Ascending aorta (tissue), 2 donors: Measurements from ENCODE around the gene CRYBA2. TPM values are rescaled to one million over a fixed set of nuclear protein-coding genes. Genes with fewer than 3 reads are reported as not detected.

Experiments
- DNase-seq, 2 donors: peaks; one replicate each; pipeline ENCODE4 v3.0.0-alpha.2; 2019; ENCODE audit warnings: low spot score in 2 of 2
- H3K27ac ChIP-seq, 2 donors: fragments of 200-600 bp; sonication (generic); one replicate each; pipeline ENCODE4 v1.5.1; 2016 to 2017; ENCODE audit warnings: mild to moderate bottlenecking in 1 of 2
- H3K27me3 ChIP-seq: fragments of 200-600 bp; sonication (generic); one replicate; pipeline ENCODE4 v1.5.1; 2017
- H3K36me3 ChIP-seq, 2 donors: fragments of 200-600 bp; sonication (generic); one replicate each; pipeline ENCODE4 v1.5.1; 2016
- H3K4me1 ChIP-seq, 2 donors: fragments of 200-600 bp; sonication (generic); one replicate each; pipeline ENCODE4 v1.5.1; 2016 to 2017; ENCODE audit warnings: mild to moderate bottlenecking in 1 of 2
- H3K4me3 ChIP-seq, 2 donors: fragments of 200-600 bp; sonication (generic); one replicate each; pipeline ENCODE4 v1.5.1; 2016 to 2017; ENCODE audit warnings: mild to moderate bottlenecking in 1 of 2
- H3K9me3 ChIP-seq, 2 donors: fragments of 200-600 bp; sonication (generic); one replicate each; pipeline ENCODE4 v1.5.1; 2016
- intact Hi-C: fragments of 100-400 bp; cut with DNase I; formaldehyde crosslinking; loops from one replicate; pipeline ENCODE4 v1.15.1; 2023
- total RNA-seq: library from RNA; depleted of rRNA; stranded (reverse); fragments of >200 nt; gene quantifications from one replicate; pipeline ENCODE4 v1.1.0, GENCODE V29; 2016
- TF ChIP-seq, protein P1 (sequence below), 3 experiments: fragments of 200-600 bp in 2 of 3; fragments of 450-650 bp in 1 of 3; sonication (generic) in 2 of 3; IDR thresholded peaks; one replicate each; pipeline ENCODE4 v1.5.1; 2016 to 2019; ENCODE audit warnings: antibody characterized with exemption in 3 of 3, mild to moderate bottlenecking in 1 of 3, moderate library complexity in 1 of 3

Gene CRYBA2
- total RNA-seq, 1 donor from 2014 or later: not detected

DNA sequence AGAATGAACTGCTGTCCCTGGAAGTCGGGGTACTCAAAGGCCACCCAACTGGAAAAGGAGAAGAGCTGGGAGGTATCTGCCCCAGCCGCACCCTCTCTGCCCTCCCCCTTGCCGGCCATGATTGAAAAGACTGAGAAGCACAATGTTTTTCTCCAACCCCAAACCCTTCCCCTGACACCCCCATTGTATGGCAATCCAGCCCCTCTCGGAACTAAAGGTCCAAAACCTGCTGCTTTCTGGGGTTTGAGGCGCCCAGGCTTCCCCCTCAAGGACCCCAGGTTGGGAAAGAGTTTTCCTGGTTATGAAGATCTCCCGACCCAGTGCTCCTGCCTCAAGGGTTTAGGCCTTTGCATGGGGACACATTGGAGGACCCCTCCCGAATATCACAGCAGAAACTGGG lies 1.0 kb downstream of the CRYBA2 start:
- Histone ChIP-seq H3K4me1 (peaks cover 13 to 24% of the 10 kb centered on the region in 2 donors), H3K27me3 (peaks cover 56% of the 10 kb centered on the region), H3K27ac (no peak overlapping the region), H3K9me3 (no peaks in the 10 kb centered on the region), H3K36me3 (no peaks in the 10 kb centered on the region), H3K4me3 (no peak overlapping the region)
- no peak for DNase-seq
- TF ChIP-seq, protein P1, sequence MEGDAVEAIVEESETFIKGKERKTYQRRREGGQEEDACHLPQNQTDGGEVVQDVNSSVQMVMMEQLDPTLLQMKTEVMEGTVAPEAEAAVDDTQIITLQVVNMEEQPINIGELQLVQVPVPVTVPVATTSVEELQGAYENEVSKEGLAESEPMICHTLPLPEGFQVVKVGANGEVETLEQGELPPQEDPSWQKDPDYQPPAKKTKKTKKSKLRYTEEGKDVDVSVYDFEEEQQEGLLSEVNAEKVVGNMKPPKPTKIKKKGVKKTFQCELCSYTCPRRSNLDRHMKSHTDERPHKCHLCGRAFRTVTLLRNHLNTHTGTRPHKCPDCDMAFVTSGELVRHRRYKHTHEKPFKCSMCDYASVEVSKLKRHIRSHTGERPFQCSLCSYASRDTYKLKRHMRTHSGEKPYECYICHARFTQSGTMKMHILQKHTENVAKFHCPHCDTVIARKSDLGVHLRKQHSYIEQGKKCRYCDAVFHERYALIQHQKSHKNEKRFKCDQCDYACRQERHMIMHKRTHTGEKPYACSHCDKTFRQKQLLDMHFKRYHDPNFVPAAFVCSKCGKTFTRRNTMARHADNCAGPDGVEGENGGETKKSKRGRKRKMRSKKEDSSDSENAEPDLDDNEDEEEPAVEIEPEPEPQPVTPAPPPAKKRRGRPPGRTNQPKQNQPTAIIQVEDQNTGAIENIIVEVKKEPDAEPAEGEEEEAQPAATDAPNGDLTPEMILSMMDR (IDR thresholded peaks at IDR 0.05): no peak
- intact Hi-C loops: no loop called here

DNA sequence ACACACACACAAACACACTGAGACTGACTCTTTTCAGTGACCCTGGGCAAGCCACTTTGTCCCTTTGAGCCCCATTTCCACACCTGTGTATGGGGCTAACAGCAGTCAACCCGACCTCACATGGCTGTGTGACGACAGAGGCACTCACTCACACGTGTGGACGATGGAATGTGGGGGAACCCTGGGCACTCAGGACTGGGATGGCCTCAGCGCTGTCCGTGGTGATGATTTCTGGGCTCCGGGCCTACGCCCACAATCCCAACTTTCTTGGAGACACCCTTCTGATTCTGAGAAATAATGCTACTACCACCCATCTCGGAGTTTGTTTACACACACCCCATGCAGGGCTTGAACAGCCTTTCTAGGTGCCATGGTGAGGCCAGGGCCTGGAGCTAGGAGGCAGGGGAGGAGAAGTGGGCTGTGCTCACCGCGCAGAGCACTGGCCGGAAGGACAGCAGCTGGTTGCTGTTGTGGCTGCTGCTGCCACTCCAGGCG lies 1.5 kb downstream of the CRYBA2 start:
- DNase-seq: no peak
- TF ChIP-seq, protein P1 (IDR thresholded peaks at IDR 0.05): no peak
- Histone ChIP-seq H3K27ac (no peak overlapping the region), H3K9me3 (no peaks in the 10 kb centered on the region), H3K27me3 (peaks cover 56% of the 10 kb centered on the region), H3K4me1 (peaks cover 13 to 24% of the 10 kb centered on the region in 2 donors), H3K36me3 (no peaks in the 10 kb centered on the region), H3K4me3 (no peak overlapping the region)
- intact Hi-C loops: no loop called here

DNA sequence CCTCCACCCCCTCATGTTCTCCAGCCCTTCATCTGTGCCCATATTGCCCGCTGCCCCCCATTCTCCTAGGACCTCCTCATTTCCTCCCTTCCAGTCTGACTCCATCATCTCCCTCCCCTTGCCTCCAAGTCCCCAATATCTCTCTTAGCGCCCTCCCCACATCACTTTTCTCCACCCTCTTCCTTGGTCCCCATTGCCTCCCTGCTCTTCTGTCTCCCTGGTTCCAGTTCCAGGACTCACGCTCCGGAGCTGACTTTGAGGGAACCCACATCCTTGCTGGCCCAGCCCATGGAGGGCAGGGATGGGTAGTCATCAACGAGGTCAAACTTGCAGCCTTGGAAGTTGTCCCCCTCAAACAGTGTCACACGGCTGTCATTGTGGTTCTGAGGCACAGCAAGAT lies 2.6 kb downstream of the CRYBA2 start:
- Histone ChIP-seq H3K27ac (no peak overlapping the region), H3K27me3 (peaks cover 54% of the 10 kb centered on the region), H3K4me1 (peaks cover 13 to 16% of the 10 kb centered on the region in 2 donors), H3K4me3 (no peak overlapping the region), H3K9me3 (no peaks in the 10 kb centered on the region), H3K36me3 (no peaks in the 10 kb centered on the region)
- intact Hi-C loops: no loop called here
- DNase-seq: no peak
- TF ChIP-seq, protein P1 (IDR thresholded peaks at IDR 0.05): no peak

DNA sequence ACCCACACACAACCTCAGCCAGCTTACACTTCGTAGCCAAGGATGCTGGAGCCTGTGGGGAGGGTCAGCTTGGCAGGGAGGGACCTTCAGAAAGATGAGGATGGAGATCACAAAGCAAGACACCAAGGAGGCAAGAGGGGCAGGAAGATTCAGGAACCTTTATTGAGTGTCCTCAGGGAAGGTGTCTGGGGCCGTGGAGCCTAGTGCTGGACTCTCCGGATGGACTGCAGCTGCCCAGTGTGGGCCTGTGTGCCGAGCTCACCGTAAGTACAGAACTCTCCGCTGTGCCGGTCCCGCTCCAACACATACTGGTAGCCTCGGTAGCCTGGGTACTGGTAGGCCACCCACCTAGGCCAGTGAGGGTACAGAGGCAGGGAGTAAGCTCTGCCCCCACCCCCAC lies 3.2 kb downstream of the CRYBA2 start:
- H3K27ac ChIP-seq: no peak overlapping the region
- TF ChIP-seq, protein P1 (IDR thresholded peaks at IDR 0.05): no peak
- DNase-seq: no peak
- peaks cover 14 to 16% of the 10 kb centered on the region in 2 donors for H3K4me1 ChIP-seq
- no peaks in the 10 kb centered on the region for H3K9me3 ChIP-seq
- no peak overlapping the region for H3K4me3 ChIP-seq
- H3K27me3 ChIP-seq: peaks cover 55% of the 10 kb centered on the region
- intact Hi-C loops: no loop called here
- no peaks in the 10 kb centered on the region for H3K36me3 ChIP-seq

DNA sequence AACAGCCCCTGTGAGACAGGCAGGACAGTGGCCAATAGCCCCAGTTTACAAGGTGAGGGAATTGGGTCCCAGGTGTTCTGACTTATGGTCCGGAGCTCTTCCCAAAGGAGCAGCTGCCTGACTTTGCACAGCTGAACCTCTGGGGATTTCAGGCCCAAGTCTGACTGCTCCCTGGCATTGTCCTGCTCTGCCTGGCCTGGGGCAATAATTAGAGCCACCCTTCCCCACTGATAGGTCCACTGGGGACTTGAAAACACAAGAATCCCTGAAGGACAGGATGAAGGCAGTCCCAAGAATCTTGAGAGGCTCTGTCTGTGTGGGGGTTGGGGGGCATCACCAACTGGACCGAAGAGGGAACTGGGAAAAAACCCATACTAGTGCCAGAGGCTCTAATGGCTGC lies 4.6 kb downstream of the CRYBA2 start:
- peaks cover 55% of the 10 kb centered on the region for H3K27me3 ChIP-seq

More for the DNA sequence above, 4.6 kb downstream of the CRYBA2 start:
- DNase-seq: no peak
- Histone ChIP-seq H3K27ac (no peak overlapping the region), H3K4me1 (peaks cover 17 to 22% of the 10 kb centered on the region in 2 donors), H3K4me3 (no peak overlapping the region), H3K9me3 (no peaks in the 10 kb centered on the region), H3K36me3 (no peaks in the 10 kb centered on the region)
- TF ChIP-seq, protein P1 (IDR thresholded peaks at IDR 0.05): no peak
- intact Hi-C loops: no loop called here
